Pancreas (tissue), 10 donors: ENCODE data around the gene DDTL. TPM values are rescaled to one million over a fixed set of nuclear protein-coding genes. Genes with fewer than 3 reads are reported as not detected.

Source experiments
- ATAC-seq, 4 donors: fragments of 200-7000 bp; cut with Tn5 transposase; one replicate each; pipeline versions ENCODE4 v1.8.0 to v1.9.1; 2020; ENCODE audit warnings: mild to moderate bottlenecking in 4 of 4, moderate library complexity in 4 of 4
- DNase-seq, 6 donors: peaks; one replicate each; pipeline ENCODE4 v3.0.0-alpha.2; 2020
- FAIRE-seq: peaks from 2 replicates; lab custom pipeline; 2012; peaks lifted over from hg19 to GRCh38; lab: Jason Lieb, UNC
- H3K27ac ChIP-seq, 4 donors: fragments of 200-600 bp; sonication (generic); 1 replicate in 3 of 4; 2 replicates in 1 of 4; pipeline versions ENCODE4 v1.5.0 to v1.8.0; 2020
- H3K27me3 ChIP-seq, 4 donors: fragments of 200-600 bp; one replicate each; pipeline ENCODE4 v1.8.0; 2021
- H3K36me3 ChIP-seq, 3 donors: fragments of 200-600 bp; sonication (generic) in 1 of 3; one replicate each; pipeline versions ENCODE4 v1.5.0 to v1.8.0; 2020 to 2021
- H3K4me1 ChIP-seq, 3 donors: fragments of 200-600 bp; one replicate each; pipeline ENCODE4 v1.8.0; 2021
- H3K4me3 ChIP-seq, 4 donors: fragments of 200-600 bp; sonication (generic) in 2 of 4; one replicate each; pipeline versions ENCODE4 v1.5.0 to v1.8.0; 2020 to 2021
- H3K9me3 ChIP-seq, 4 donors: fragments of 200-600 bp; one replicate each; pipeline ENCODE4 v1.8.0; 2021
- CTCF ChIP-seq, 4 donors: fragments of 200-600 bp; sonication (generic) in 3 of 4; IDR thresholded peaks; one replicate each; pipeline versions ENCODE4 v1.5.0 to v1.8.0; 2021; ENCODE audit warnings: antibody characterized with exemption in 4 of 4
- WGBS, 2 donors: extraction: QIAGEN DNeasy Blood & Tissue Kit; methylation state at CpG; one replicate each; pipeline ENCODE4 v1.1.7; 2013; 5-methylcytosine and 5-hydroxymethylcytosine counted together
- intact Hi-C, 3 donors: fragments of 100-400 bp; cut with DNase I; formaldehyde crosslinking; loops; one replicate each; pipeline versions ENCODE4 v1.11.1 to v1.14.2; 2022
- polyA plus RNA-seq, 2 donors: library from polyadenylated mRNA; stranded (reverse); fragments of 200-250 nt; gene quantifications; one replicate each; pipeline ENCODE4 v1.2.3, GENCODE V29; 2013
- total RNA-seq, 6 donors: library from RNA; stranded (reverse); fragmentation: NEBNext Ultra II Directional in 4 of 6; extraction: Animal tissue kit (Norgen Biotek cat#: 25700) in 4 of 6; gene quantifications; one replicate each; pipeline versions ENCODE4 v1.2.1 to v1.2.4, GENCODE V29; 2021 to 2023
- donor health status: healthy with polysubstance abuse.
- donor health status: DM: no; HTN: no; CAD: no; lungs with moderate emphysema.
- donor health status: DM: no; HTN: no; CAD: no.
- donor health status: control.
- donor health status: control.
- donor health status: Bipolar disorder and iron deficiency.
- donor health status: DM: yes; HTN: yes; CAD: no.
- donor health status: DM: no; HTN: no; CAD: no.
- donor health status: DM: no; HTN: no; CAD: no.
- donor health status: DM: yes; HTN: yes; CAD: no.

The DDTL gene
- total and polyA plus RNA-seq, 8 donors = 0.79 to 4.1 (median 1.7) TPM

GRCh38 chr22:24016156-24016555, 49.5 kb downstream of the DDTL start:
- H3K4me1 ChIP-seq = peaks cover 0 to 8% (median 0%) of the 10 kb centered on the region in 3 donors
- no peaks in the 10 kb centered on the region for H3K9me3 ChIP-seq
- 99 to 100% methylated on average over 1 of the region's 1 CpG for whole genome bisulfite sequencing, 2 donors
- intact Hi-C loops = no loop called here
- no peak overlapping the region for H3K27ac ChIP-seq
- no peak for TF ChIP-seq CTCF (IDR thresholded peaks at IDR 0.05)
- FAIRE-seq = no peak
- no peak for ATAC-seq
- DNase-seq = no peak
- H3K4me3 ChIP-seq = no peak overlapping the region
- H3K36me3 ChIP-seq = no peaks in the 10 kb centered on the region
- H3K27me3 ChIP-seq = no peaks in the 10 kb centered on the region

GRCh38 chr22:24021304-24021703, 54.6 kb downstream of the DDTL start:
- Histone ChIP-seq H3K4me3 (no peak overlapping the region), H3K27ac (no peak overlapping the region), H3K9me3 (no peaks in the 10 kb centered on the region), H3K36me3 (no peaks in the 10 kb centered on the region), H3K4me1 (no peaks in the 10 kb centered on the region), H3K27me3 (no peaks in the 10 kb centered on the region)
- no peak for TF ChIP-seq CTCF (IDR thresholded peaks at IDR 0.05)
- no peak for FAIRE-seq
- WGBS, 2 donors = 96 to 98% methylated on average over 3 of the region's 3 CpGs
- ATAC-seq = no peak
- DNase-seq = no peak
- intact Hi-C loops = no loop called here

Other genes starting within 250 kb of the DDTL start
- 1 to 10 TPM; 2.2 to 4.3 (median 2.8) TPM for gene ZNF70, start 215.8 kb upstream of the DDTL start, total RNA-seq
- 1 to 10 TPM in 1 of 2 donors, under 1 TPM in 1; 0.77 to 1.4 TPM for gene ZNF70, start 215.8 kb upstream of the DDTL start, polyA plus RNA-seq
- under 1 TPM in 1 of 6 donors, not detected in 5; 0.78 TPM for gene VPREB3, start 212.5 kb upstream of the DDTL start, total RNA-seq
- under 1 TPM in 1 of 2 donors, not detected in 1; 0.80 TPM for gene VPREB3, start 212.5 kb upstream of the DDTL start, polyA plus RNA-seq
- gene C22orf15, start 203.9 kb upstream of the DDTL start, total RNA-seq = not detected
- gene C22orf15, start 203.9 kb upstream of the DDTL start, polyA plus RNA-seq = not detected
- gene CHCHD10, start 198.9 kb upstream of the DDTL start, total RNA-seq = 10 to 100 TPM; 30.6 to 75.5 (median 50.6) TPM
- 100 to 1,000 TPM in 1 of 2 donors, 10 to 100 TPM in 1; 81.2 to 134 TPM for gene CHCHD10, start 198.9 kb upstream of the DDTL start, polyA plus RNA-seq
- 10 to 100 TPM in 1 of 6 donors, 1 to 10 TPM in 1, under 1 TPM in 4; 0.43 to 17.6 (median 0.60) TPM for gene MMP11, start 194.0 kb upstream of the DDTL start, total RNA-seq
- 1 to 10 TPM in 1 of 2 donors, under 1 TPM in 1; 0.87 to 1.3 TPM for gene MMP11, start 194.0 kb upstream of the DDTL start, polyA plus RNA-seq
- gene SMARCB1, start 179.9 kb upstream of the DDTL start, total RNA-seq = 10 to 100 TPM; 25.2 to 36.8 (median 30.4) TPM
- 10 to 100 TPM; 28.2 to 37.1 TPM for gene SMARCB1, start 179.9 kb upstream of the DDTL start, polyA plus RNA-seq
- gene DERL3, start 127.9 kb upstream of the DDTL start, total RNA-seq = 10 to 100 TPM; 13.0 to 26.5 (median 19.1) TPM
- 10 to 100 TPM; 19.7 to 26.3 TPM for gene DERL3, start 127.9 kb upstream of the DDTL start, polyA plus RNA-seq
- gene SLC2A11, start 109.0 kb upstream of the DDTL start, total RNA-seq = 10 to 100 TPM; 10.3 to 20.2 (median 14.7) TPM
- 10 to 100 TPM; 19.2 to 21.9 TPM for gene SLC2A11, start 109.0 kb upstream of the DDTL start, polyA plus RNA-seq
- gene MIF, start 72.5 kb upstream of the DDTL start, total RNA-seq = 100 to 1,000 TPM; 128 to 269 (median 192) TPM
- 100 to 1,000 TPM; 353 to 476 TPM for gene MIF, start 72.5 kb upstream of the DDTL start, polyA plus RNA-seq
- gene GSTT2B, start 5.7 kb upstream of the DDTL start, total RNA-seq = 10 to 100 TPM in 2 of 6 donors, 1 to 10 TPM in 4; 4.4 to 12.4 (median 9.7) TPM
- 10 to 100 TPM; 16.8 to 59.8 TPM for gene GSTT2B, start 5.7 kb upstream of the DDTL start, polyA plus RNA-seq
- gene DDT, start 7.6 kb downstream of the DDTL start, total RNA-seq = 100 to 1,000 TPM in 3 of 6 donors, 10 to 100 TPM in 3; 77.5 to 188 (median 108) TPM
- 100 to 1,000 TPM; 125 to 204 TPM for gene DDT, start 7.6 kb downstream of the DDTL start, polyA plus RNA-seq
- 1 to 10 TPM in 2 of 6 donors, under 1 TPM in 1, not detected in 3; 0.79 to 1.5 (median 1.2) TPM for gene GSTT2, start 13.2 kb downstream of the DDTL start, total RNA-seq
- 1 to 10 TPM in 1 of 2 donors, under 1 TPM in 1; 0.54 to 1.0 TPM for gene GSTT2, start 13.2 kb downstream of the DDTL start, polyA plus RNA-seq
- not detected for gene GSTT4, start 38.6 kb downstream of the DDTL start, total RNA-seq
- not detected for gene GSTT4, start 38.6 kb downstream of the DDTL start, polyA plus RNA-seq
- gene CABIN1, start 44.4 kb downstream of the DDTL start, total RNA-seq = 10 to 100 TPM; 25.1 to 43.4 (median 26.0) TPM
- gene CABIN1, start 44.4 kb downstream of the DDTL start, polyA plus RNA-seq = 10 to 100 TPM; 46.4 to 58.7 TPM
- 1 to 10 TPM in 4 of 6 donors, under 1 TPM in 2; 0.35 to 7.2 (median 1.6) TPM for gene SUSD2, start 214.6 kb downstream of the DDTL start, total RNA-seq
- gene SUSD2, start 214.6 kb downstream of the DDTL start, polyA plus RNA-seq = 1 to 10 TPM; 3.1 to 3.4 TPM